Nephron progenitor cell (in vitro differentiated cells): ENCODE data around the gene NAP1L5.

Experiments used
- DNase-seq: peaks from one replicate; pipeline ENCODE4 v3.0.0; 2021
- H3K27ac Mint-ChIP-seq: 2 replicates; pipeline ENCODE4 v1.8.0; 2021; ENCODE audit warnings: mild to moderate bottlenecking, moderate library complexity, mixed read lengths
- H3K27me3 Mint-ChIP-seq: 2 replicates; pipeline ENCODE4 v1.8.0; 2021; ENCODE audit warnings: mild to moderate bottlenecking, low read depth, mixed read lengths; ENCODE audit not compliant: poor library complexity
- H3K36me3 Mint-ChIP-seq: 2 replicates; pipeline ENCODE4 v1.8.0; 2021; ENCODE audit warnings: low read depth, mixed read lengths
- H3K4me1 Mint-ChIP-seq: 2 replicates; pipeline ENCODE4 v1.8.0; 2021; ENCODE audit warnings: mixed read lengths
- H3K4me3 Mint-ChIP-seq: 2 replicates; pipeline ENCODE4 v1.8.0; 2021; ENCODE audit warnings: mild to moderate bottlenecking, moderate library complexity, mixed read lengths
- H3K9me3 Mint-ChIP-seq: 2 replicates; pipeline ENCODE4 v1.8.0; 2021; ENCODE audit warnings: mild to moderate bottlenecking, moderate library complexity, mixed read lengths
- CTCF ChIP-seq: fragments of 200-600 bp; sonication (generic); IDR thresholded peaks from 2 replicates; pipeline ENCODE4 v1.5.0; 2021; ENCODE audit warnings: antibody characterized with exemption

Gene NAP1L5

GRCh38 chr4:88705805-88706492 is 8.3 kb upstream of the NAP1L5 start:
- no peaks in the 10 kb centered on the region for H3K9me3 Mint-ChIP-seq
- H3K4me3 Mint-ChIP-seq, result no peak overlapping the region
- H3K4me1 Mint-ChIP-seq, result peaks cover 16% of the 10 kb centered on the region
- no peaks in the 10 kb centered on the region for H3K36me3 Mint-ChIP-seq
- peaks cover 5% of the 10 kb centered on the region for H3K27me3 Mint-ChIP-seq
- H3K27ac Mint-ChIP-seq, result no peak overlapping the region
- no peak for DNase-seq
- TF ChIP-seq CTCF, result no peak

GRCh38 chr4:88705223-88705622 is 7.6 kb upstream of the NAP1L5 start:
- H3K36me3 Mint-ChIP-seq, result no peaks in the 10 kb centered on the region
- no peak overlapping the region for H3K4me3 Mint-ChIP-seq
- no peak overlapping the region for H3K27ac Mint-ChIP-seq
- peaks cover 16% of the 10 kb centered on the region for H3K4me1 Mint-ChIP-seq
- H3K27me3 Mint-ChIP-seq, result peaks cover 5% of the 10 kb centered on the region
- no peak for DNase-seq
- no peak for TF ChIP-seq CTCF
- no peaks in the 10 kb centered on the region for H3K9me3 Mint-ChIP-seq

GRCh38 chr4:88702782-88703181 is 5.2 kb upstream of the NAP1L5 start:
- H3K27me3 Mint-ChIP-seq, result peaks cover 3% of the 10 kb centered on the region
- H3K9me3 Mint-ChIP-seq, result no peaks in the 10 kb centered on the region
- no peak for TF ChIP-seq CTCF
- no peak overlapping the region for H3K4me3 Mint-ChIP-seq
- DNase-seq, result no peak
- peaks cover 5% of the 10 kb centered on the region for H3K36me3 Mint-ChIP-seq
- no peak overlapping the region for H3K27ac Mint-ChIP-seq
- peaks cover 14% of the 10 kb centered on the region for H3K4me1 Mint-ChIP-seq

- Mint-ChIP-seq H3K4me3 (no peak overlapping the region), H3K9me3 (no peaks in the 10 kb centered on the region), H3K36me3 (peaks cover 5% of the 10 kb centered on the region), H3K4me1 (peaks cover 11% of the 10 kb centered on the region), H3K27me3 (peaks cover 4% of the 10 kb centered on the region), H3K27ac (no peak overlapping the region)
- no peak for DNase-seq
- TF ChIP-seq CTCF, result no peak
Measured at GRCh38 chr4:88698519-88698918, 890 bp upstream of the NAP1L5 start.

GRCh38 chr4:88697141-88697540 is 488 bp downstream of the NAP1L5 start:
- no peak for TF ChIP-seq CTCF
- Mint-ChIP-seq H3K9me3 (no peaks in the 10 kb centered on the region), H3K27me3 (peaks cover 4% of the 10 kb centered on the region), H3K36me3 (peaks cover 5% of the 10 kb centered on the region), H3K4me3 (peak overlapping the region; percentile 90), H3K4me1 (peaks cover 11% of the 10 kb centered on the region), H3K27ac (no peak overlapping the region)
- no peak for DNase-seq

- Mint-ChIP-seq H3K36me3 (peaks cover 5% of the 10 kb centered on the region), H3K27ac (no peak overlapping the region), H3K4me3 (peak overlapping the region; percentile 90), H3K9me3 (no peaks in the 10 kb centered on the region), H3K27me3 (peaks cover 4% of the 10 kb centered on the region), H3K4me1 (peaks cover 11% of the 10 kb centered on the region)
- DNase-seq, result no peak
- no peak for TF ChIP-seq CTCF
Measured at GRCh38 chr4:88696630-88697029, 999 bp downstream of the NAP1L5 start.
